AG10803 (cell line): ENCODE measurements around the gene CRAMP1.

Source experiments
- DNase-seq: peaks from one replicate; pipeline ENCODE4 v3.0.0; 2010; ENCODE audit warnings: low read depth
- H3K4me3 ChIP-seq: 2 replicates; pipeline ENCODE4 v1.5.1; 2011; ENCODE audit warnings: mild to moderate bottlenecking, low read length, control low read depth
- TF ChIP-seq, protein P1 (sequence below): conservative IDR thresholded peaks from 2 replicates; pipeline ENCODE4 v1.5.1; 2011; ENCODE audit warnings: mild to moderate bottlenecking, low read length, control low read depth, inconsistent platforms

Gene CRAMP1

DNA sequence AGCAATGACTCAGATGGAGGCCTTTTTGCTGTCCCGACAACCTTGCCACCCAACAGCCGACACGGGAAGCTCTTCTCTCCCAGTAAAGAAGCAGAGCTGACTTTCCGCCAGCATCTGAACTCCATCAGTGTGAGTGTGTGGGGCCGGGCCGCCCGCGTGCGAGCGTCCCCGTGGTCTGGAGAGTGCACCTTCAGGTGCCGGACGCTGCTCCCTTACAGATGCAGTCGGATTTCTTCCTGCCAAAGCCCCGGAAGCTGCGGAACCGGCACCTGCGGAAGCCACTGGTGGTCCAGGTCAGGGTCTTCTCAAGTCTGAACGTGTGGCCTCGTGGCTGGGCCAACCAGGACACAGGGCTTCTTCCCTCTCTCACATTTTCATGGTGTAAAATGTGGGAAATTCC is 50.4 kb downstream of the CRAMP1 start:
- no peak overlapping the region for H3K4me3 ChIP-seq
- DNase-seq, result no peak
- TF ChIP-seq, protein P1, sequence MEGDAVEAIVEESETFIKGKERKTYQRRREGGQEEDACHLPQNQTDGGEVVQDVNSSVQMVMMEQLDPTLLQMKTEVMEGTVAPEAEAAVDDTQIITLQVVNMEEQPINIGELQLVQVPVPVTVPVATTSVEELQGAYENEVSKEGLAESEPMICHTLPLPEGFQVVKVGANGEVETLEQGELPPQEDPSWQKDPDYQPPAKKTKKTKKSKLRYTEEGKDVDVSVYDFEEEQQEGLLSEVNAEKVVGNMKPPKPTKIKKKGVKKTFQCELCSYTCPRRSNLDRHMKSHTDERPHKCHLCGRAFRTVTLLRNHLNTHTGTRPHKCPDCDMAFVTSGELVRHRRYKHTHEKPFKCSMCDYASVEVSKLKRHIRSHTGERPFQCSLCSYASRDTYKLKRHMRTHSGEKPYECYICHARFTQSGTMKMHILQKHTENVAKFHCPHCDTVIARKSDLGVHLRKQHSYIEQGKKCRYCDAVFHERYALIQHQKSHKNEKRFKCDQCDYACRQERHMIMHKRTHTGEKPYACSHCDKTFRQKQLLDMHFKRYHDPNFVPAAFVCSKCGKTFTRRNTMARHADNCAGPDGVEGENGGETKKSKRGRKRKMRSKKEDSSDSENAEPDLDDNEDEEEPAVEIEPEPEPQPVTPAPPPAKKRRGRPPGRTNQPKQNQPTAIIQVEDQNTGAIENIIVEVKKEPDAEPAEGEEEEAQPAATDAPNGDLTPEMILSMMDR, result no peak

DNA sequence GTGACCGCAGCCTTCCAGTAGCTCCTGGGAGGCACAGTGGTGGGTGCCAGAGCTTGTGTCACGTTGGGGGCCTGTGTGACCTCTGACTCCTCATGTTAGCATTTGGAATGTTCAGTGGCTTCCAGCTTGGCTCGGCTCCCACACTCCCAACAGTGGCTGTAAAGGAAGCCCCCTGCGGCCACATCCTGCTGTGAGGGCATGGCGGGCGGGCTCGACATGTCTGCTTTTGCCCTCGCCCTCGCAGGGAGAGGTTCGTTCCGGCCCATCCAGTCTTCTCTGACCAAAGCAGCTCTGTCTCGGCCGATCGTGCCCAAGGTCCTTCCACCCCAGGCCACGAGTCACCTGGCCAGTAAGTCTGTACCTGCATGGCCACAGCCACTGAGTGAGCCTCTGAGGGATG is 53.7 kb downstream of the CRAMP1 start:
- TF ChIP-seq, protein P1, result no peak
- DNase-seq, result no peak
- no peak overlapping the region for H3K4me3 ChIP-seq

- no peak overlapping the region for H3K4me3 ChIP-seq
- TF ChIP-seq, protein P1, result no peak
- DNase-seq, result no peak
Measured at GRCh38 chr16:1666316-1666715, 54.2 kb downstream of the CRAMP1 start.

GRCh38 chr16:1667271-1667670 is 55.1 kb downstream of the CRAMP1 start:
- no peak for DNase-seq
- no peak overlapping the region for H3K4me3 ChIP-seq
- TF ChIP-seq, protein P1, result no peak

- H3K4me3 ChIP-seq, result no peak overlapping the region
- TF ChIP-seq, protein P1, result no peak
- no peak for DNase-seq
Measured at GRCh38 chr16:1667916-1668315, 55.8 kb downstream of the CRAMP1 start.

GRCh38 chr16:1668612-1669319 is 56.6 kb downstream of the CRAMP1 start:
- H3K4me3 ChIP-seq, result no peak overlapping the region
- no peak for DNase-seq
- TF ChIP-seq, protein P1, result no peak

DNA sequence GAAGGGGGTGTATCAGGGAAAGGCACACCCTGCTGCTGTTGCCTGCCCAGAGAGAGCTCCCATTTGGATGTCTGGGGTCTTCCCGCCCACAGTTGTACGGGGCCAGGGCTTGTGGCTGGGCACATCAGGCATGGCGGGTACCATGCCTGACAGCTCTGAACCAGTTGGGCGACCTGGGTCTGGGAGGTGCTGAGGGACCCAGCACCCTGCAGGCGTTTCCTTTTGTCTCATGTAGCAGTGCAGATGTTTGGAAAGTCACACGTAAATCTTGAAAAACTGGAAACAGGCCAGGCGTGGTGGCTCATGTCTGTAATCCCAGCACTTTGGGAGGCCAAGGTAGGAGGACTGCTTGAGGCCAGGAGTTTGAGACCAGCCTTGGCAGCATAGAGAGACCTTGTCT is 57.5 kb downstream of the CRAMP1 start:
- DNase-seq, result no peak
- TF ChIP-seq, protein P1, result no peak
- H3K4me3 ChIP-seq, result no peak overlapping the region
